DOHH2 (cell line): ENCODE measurements around the gene CENPS.
"Not testable (repeated sequence)": the region's sequence is repeated elsewhere in the genome, so short reads cannot be mapped to it uniquely, and the experiment has no call there.

Experiments used
- H3F3A ChIP-seq: fragments of 200-600 bp; sonication (generic), shearing (Covaris generic); 2 replicates; pipeline ENCODE4 v1.6.0; 2016; ENCODE audit warnings: antibody characterized with exemption, mild to moderate bottlenecking; ENCODE audit not compliant: control insufficient read depth, insufficient read depth
- H3K27ac ChIP-seq: fragments of 200-600 bp; sonication (generic); 2 replicates; pipeline ENCODE4 v1.5.1; 2014; ENCODE audit warnings: low read depth, mild to moderate bottlenecking, low read length, moderate library complexity
- H3K27me3 ChIP-seq: fragments of 200-600 bp; sonication (generic); 2 replicates; pipeline ENCODE4 v1.6.1; 2014; ENCODE audit warnings: mild to moderate bottlenecking, low read length, mixed read lengths; ENCODE audit not compliant: control insufficient read depth
- H3K36me3 ChIP-seq: fragments of 200-600 bp; sonication (generic); 2 replicates; pipeline ENCODE4 v1.6.1; 2014; ENCODE audit warnings: mild to moderate bottlenecking, low read length, moderate library complexity, mixed read lengths; ENCODE audit not compliant: control insufficient read depth
- H3K4me1 ChIP-seq: fragments of 200-600 bp; sonication (generic); 2 replicates; pipeline ENCODE4 v1.6.1; 2014; ENCODE audit warnings: mild to moderate bottlenecking, low read length, mixed read lengths; ENCODE audit not compliant: control insufficient read depth
- H3K4me2 ChIP-seq: fragments of 200-600 bp; sonication (generic); 2 replicates; pipeline ENCODE4 v1.6.0; 2014; ENCODE audit warnings: mild to moderate bottlenecking, low read length, moderate library complexity
- H3K4me3 ChIP-seq: fragments of 200-600 bp; sonication (generic); 2 replicates; pipeline ENCODE4 v1.5.1; 2014; ENCODE audit warnings: mild to moderate bottlenecking, low read length, mixed read lengths
- H3K79me2 ChIP-seq: fragments of 200-600 bp; sonication (generic); 2 replicates; pipeline ENCODE4 v1.6.1; 2014; ENCODE audit warnings: mild to moderate bottlenecking, low read length, mixed read lengths; ENCODE audit not compliant: control insufficient read depth
- H3K9me2 ChIP-seq: fragments of 200-600 bp; sonication (generic); replicated peaks from 2 replicates; pipeline ENCODE4 v1.6.1; 2014; ENCODE audit warnings: mild to moderate bottlenecking, low read length, mixed read lengths; ENCODE audit not compliant: control insufficient read depth
- H3K9me3 ChIP-seq: fragments of 200-600 bp; sonication (generic); 2 replicates; pipeline ENCODE4 v1.6.1; 2014; ENCODE audit warnings: antibody characterized with exemption, low read length, mixed read lengths; ENCODE audit not compliant: control insufficient read depth, insufficient read depth
- H4K20me1 ChIP-seq: fragments of 200-600 bp; sonication (generic); 2 replicates; pipeline ENCODE4 v1.6.0; 2014; ENCODE audit warnings: low read depth, mild to moderate bottlenecking, antibody characterized with exemption, low read length, moderate library complexity; ENCODE audit not compliant: control insufficient read depth, insufficient read depth
- CTCF ChIP-seq: fragments of 200-600 bp; sonication (generic); IDR thresholded peaks from one replicate; pipeline ENCODE4 v1.5.1; 2014; ENCODE audit warnings: antibody characterized with exemption, mild to moderate bottlenecking, low read depth, low read length; ENCODE audit not compliant: poor library complexity, severe bottlenecking
- EZH2phosphoT487 ChIP-seq: fragments of 200-600 bp; sonication (generic); IDR thresholded peaks from 2 replicates; pipeline ENCODE4 v1.6.1; 2017; ENCODE audit warnings: borderline replicate concordance, mild to moderate bottlenecking, antibody characterized with exemption, low read length, moderate library complexity, mixed read lengths

Gene CENPS

GRCh38 chr1:10450836-10451235 is 20.6 kb downstream of the CENPS start:
- Histone ChIP-seq H3K4me2 (no peak overlapping the region), H3K36me3 (no peaks in the 10 kb centered on the region), H3K79me2 (no peaks in the 10 kb centered on the region), H3K4me3 (no peak overlapping the region), H3K27ac (no peak overlapping the region), H3K9me2 (no peaks in the 10 kb centered on the region), H4K20me1 (no peaks in the 10 kb centered on the region), H3K9me3 (no peaks in the 10 kb centered on the region), H3K27me3 (no peaks in the 10 kb centered on the region), H3K4me1 (no peaks in the 10 kb centered on the region), H3F3A (peaks cover 7% of the 10 kb centered on the region)
- TF ChIP-seq EZH2phosphoT487 (no peak), CTCF (no peak)

- H3F3A ChIP-seq: peaks cover 7% of the 10 kb centered on the region
- H3K4me2 ChIP-seq: no peak overlapping the region
- H3K27ac ChIP-seq: no peak overlapping the region
- H3K9me3 ChIP-seq: no peaks in the 10 kb centered on the region
- TF ChIP-seq CTCF: no peak
- TF ChIP-seq EZH2phosphoT487: no peak
- no peaks in the 10 kb centered on the region for H4K20me1 ChIP-seq
- no peaks in the 10 kb centered on the region for H3K4me1 ChIP-seq
- no peaks in the 10 kb centered on the region for H3K36me3 ChIP-seq
- no peaks in the 10 kb centered on the region for H3K79me2 ChIP-seq
- H3K4me3 ChIP-seq: no peak overlapping the region
- no peaks in the 10 kb centered on the region for H3K27me3 ChIP-seq
- no peaks in the 10 kb centered on the region for H3K9me2 ChIP-seq
Observed at GRCh38 chr1:10451287-10451686, 21.1 kb downstream of the CENPS start.

GRCh38 chr1:10456048-10456447 is 25.8 kb downstream of the CENPS start:
- Histone ChIP-seq H3K9me3 (no peaks in the 10 kb centered on the region), H3F3A (peaks cover 10% of the 10 kb centered on the region), H3K4me1 (peaks cover 7% of the 10 kb centered on the region; the same call in 1 of the 2 replicates), H4K20me1 (no peaks in the 10 kb centered on the region), H3K79me2 (no peaks in the 10 kb centered on the region), H3K36me3 (peaks cover 16% of the 10 kb centered on the region), H3K9me2 (no peaks in the 10 kb centered on the region), H3K4me3 (no peak overlapping the region), H3K27ac (no peak overlapping the region), H3K4me2 (no peak overlapping the region), H3K27me3 (no peaks in the 10 kb centered on the region)
- TF ChIP-seq EZH2phosphoT487: no peak
- peak; percentile 16 for TF ChIP-seq CTCF

- Histone ChIP-seq H3K9me3 (no peaks in the 10 kb centered on the region), H3K4me2 (no peak overlapping the region), H3K27ac (no peak overlapping the region), H3K9me2 (no peaks in the 10 kb centered on the region), H3K4me3 (no peak overlapping the region), H3K79me2 (no peaks in the 10 kb centered on the region), H3K36me3 (peaks cover 22% of the 10 kb centered on the region), H3K27me3 (no peaks in the 10 kb centered on the region), H4K20me1 (no peaks in the 10 kb centered on the region), H3F3A (peaks cover 6% of the 10 kb centered on the region), H3K4me1 (peaks cover 7% of the 10 kb centered on the region; the same call in 1 of the 2 replicates)
- TF ChIP-seq EZH2phosphoT487 (no peak), CTCF (no peak)
Observed at GRCh38 chr1:10456661-10457060, 26.4 kb downstream of the CENPS start.

- not testable (repeated sequence) for H4K20me1 ChIP-seq, H3K9me3 ChIP-seq, H3K4me3 ChIP-seq, H3K9me2 ChIP-seq, H3K4me1 ChIP-seq, H3K27me3 ChIP-seq, H3F3A ChIP-seq, H3K4me2 ChIP-seq, H3K27ac ChIP-seq, H3K79me2 ChIP-seq
- H3K36me3 ChIP-seq: peaks cover 26% of the 10 kb centered on the region
Observed at GRCh38 chr1:10457462-10457861, 27.2 kb downstream of the CENPS start.
